Lung (tissue), 12 donors: ENCODE measurements around the gene RBSN. TPM values are rescaled to one million over a fixed set of nuclear protein-coding genes. Genes with fewer than 3 reads are reported as not detected.

ENCODE experiments used
- ATAC-seq: fragments of 200-7000 bp; cut with Tn5 transposase; one replicate; pipeline ENCODE4 v1.9.1; 2020; ENCODE audit warnings: moderate number of reproducible peaks; ENCODE audit not compliant: insufficient read depth, low FRiP score
- DNase-seq, 3 donors: peaks; one replicate each; pipeline ENCODE4 v3.0.0-alpha.2; 2013 to 2017
- H3K27ac ChIP-seq, 2 donors: one replicate each; pipeline ENCODE4 v1.5.1; 2013; ENCODE audit warnings: mild to moderate bottlenecking in 2 of 2, moderate library complexity in 2 of 2, control low read depth in 1 of 2, inconsistent platforms in 1 of 2, low read depth in 1 of 2, low read length in 1 of 2
- H3K27me3 ChIP-seq, 3 donors: one replicate each; pipeline ENCODE4 v1.5.1; 2013; ENCODE audit warnings: low read length in 2 of 3; ENCODE audit not compliant: control insufficient read depth in 3 of 3, insufficient read depth in 3 of 3
- H3K36me3 ChIP-seq, 4 donors: one replicate each; pipeline ENCODE4 v1.5.1; 2013; ENCODE audit warnings: low read length in 4 of 4, mild to moderate bottlenecking in 1 of 4, moderate library complexity in 1 of 4; ENCODE audit not compliant: control insufficient read depth in 4 of 4, insufficient read depth in 4 of 4
- H3K4me1 ChIP-seq, 5 donors: one replicate each; pipeline ENCODE4 v1.5.1; 2013; ENCODE audit warnings: low read length in 5 of 5, mild to moderate bottlenecking in 2 of 5, moderate library complexity in 1 of 5; ENCODE audit not compliant: control insufficient read depth in 5 of 5, insufficient read depth in 5 of 5
- H3K4me3 ChIP-seq: one replicate; pipeline ENCODE4 v1.5.1; 2013; ENCODE audit warnings: mild to moderate bottlenecking, control low read depth, moderate library complexity
- H3K9ac ChIP-seq, 2 donors: one replicate each; pipeline ENCODE4 v1.5.1; 2013; ENCODE audit warnings: low read length in 2 of 2, control low read depth in 1 of 2; ENCODE audit not compliant: insufficient read depth in 1 of 2
- H3K9me3 ChIP-seq, 4 donors: one replicate each; pipeline ENCODE4 v1.5.1; 2013; ENCODE audit warnings: low read length in 3 of 4, mild to moderate bottlenecking in 1 of 4, moderate library complexity in 1 of 4; ENCODE audit not compliant: control insufficient read depth in 4 of 4, insufficient read depth in 3 of 4
- CTCF ChIP-seq: IDR thresholded peaks from 2 replicates; pipeline ENCODE4 v1.5.1; 2012; ENCODE audit warnings: mild to moderate bottlenecking; ENCODE audit errors: control extremely low read depth, extremely low read depth
- WGBS, 2 donors: extraction: QIAGEN DNeasy Blood & Tissue Kit; methylation state at CpG; one replicate each; pipeline ENCODE4 v1.1.7; 2013; 5-methylcytosine and 5-hydroxymethylcytosine counted together
- polyA plus RNA-seq, 2 donors: library from polyadenylated mRNA; stranded (reverse); fragments of 200-250 nt; gene quantifications; one replicate each; pipeline ENCODE4 v1.2.1, GENCODE V29; 2013
- total RNA-seq, 2 donors: library from RNA; depleted of rRNA in 1 of 2; stranded (reverse); fragments of >200 nt in 1 of 2; gene quantifications; one replicate each; pipeline ENCODE4 v1.2.1, GENCODE V29; 2014 to 2021
- donor health status: control.
- donor health status: control.
- donor health status: Bipolar disorder and iron deficiency.
- donor health status: healthy.
- donor health status: DM: yes; HTN: yes; CAD: no.

Gene RBSN
- total and polyA plus RNA-seq, 4 donors: 7.9 to 33.8 (median 17.4) TPM

DNA sequence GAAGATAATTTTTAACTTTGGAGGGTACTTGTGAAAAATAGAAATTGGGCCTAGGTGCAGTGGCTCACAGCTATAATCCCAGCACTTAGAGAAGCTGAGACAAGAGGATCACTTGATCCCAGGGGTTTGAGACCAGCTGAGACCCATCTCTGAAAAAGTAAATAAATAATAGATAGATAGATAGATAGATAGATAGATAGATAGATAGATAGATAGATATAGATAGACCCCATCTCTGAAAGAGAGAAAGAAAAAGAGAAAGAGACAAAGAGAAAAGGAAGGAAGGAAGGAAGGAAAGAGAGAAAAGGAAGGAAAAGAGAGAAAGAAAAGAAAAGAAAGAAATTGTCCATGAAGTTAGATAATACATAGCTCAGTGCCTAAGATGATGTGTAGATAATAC is 69.3 kb downstream of the RBSN start:
- ATAC-seq: no peak
- TF ChIP-seq CTCF: no peak
- peaks cover 0 to 1% (median 0%) of the 10 kb centered on the region in 5 donors for H3K4me1 ChIP-seq
- H3K9ac ChIP-seq: no peak overlapping the region
- H3K27ac ChIP-seq: no peak overlapping the region
- no peaks in the 10 kb centered on the region for H3K9me3 ChIP-seq
- no peak for DNase-seq
- H3K27me3 ChIP-seq: no peaks in the 10 kb centered on the region
- H3K4me3 ChIP-seq: no peak overlapping the region
- peaks cover 24 to 56% (median 48%) of the 10 kb centered on the region in 4 donors for H3K36me3 ChIP-seq

DNA sequence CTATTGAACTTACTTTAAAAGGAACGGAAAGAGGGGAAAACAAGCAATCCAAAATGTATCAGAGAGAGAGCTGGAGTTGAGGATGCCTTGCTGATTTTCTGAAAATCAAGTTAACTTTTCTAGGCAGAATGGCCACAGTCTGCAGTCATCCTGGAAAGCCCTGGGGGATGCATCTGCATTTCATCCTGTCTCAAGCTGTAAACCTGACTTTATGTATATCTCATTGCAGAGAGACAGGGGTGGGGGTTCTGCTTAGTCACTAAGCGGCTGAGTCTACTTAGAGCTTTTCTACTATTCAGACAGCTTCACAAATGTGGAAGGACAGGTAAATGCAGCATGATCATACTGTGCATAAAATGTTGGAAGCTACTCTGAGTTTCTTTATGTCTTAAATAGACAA is 75.2 kb downstream of the RBSN start:
- Histone ChIP-seq H3K9me3 (no peaks in the 10 kb centered on the region), H3K36me3 (peaks cover 45 to 51% (median 46%) of the 10 kb centered on the region in 4 donors), H3K4me3 (no peak overlapping the region), H3K4me1 (peaks cover 0 to 1% (median 0%) of the 10 kb centered on the region in 5 donors), H3K27me3 (no peaks in the 10 kb centered on the region), H3K27ac (no peak overlapping the region), H3K9ac (no peak overlapping the region)
- ATAC-seq (no peak), DNase-seq (no peak)
- 94 to 95% methylated on average over 2 of the region's 2 CpGs for WGBS, 2 donors
- no peak for TF ChIP-seq CTCF

DNA sequence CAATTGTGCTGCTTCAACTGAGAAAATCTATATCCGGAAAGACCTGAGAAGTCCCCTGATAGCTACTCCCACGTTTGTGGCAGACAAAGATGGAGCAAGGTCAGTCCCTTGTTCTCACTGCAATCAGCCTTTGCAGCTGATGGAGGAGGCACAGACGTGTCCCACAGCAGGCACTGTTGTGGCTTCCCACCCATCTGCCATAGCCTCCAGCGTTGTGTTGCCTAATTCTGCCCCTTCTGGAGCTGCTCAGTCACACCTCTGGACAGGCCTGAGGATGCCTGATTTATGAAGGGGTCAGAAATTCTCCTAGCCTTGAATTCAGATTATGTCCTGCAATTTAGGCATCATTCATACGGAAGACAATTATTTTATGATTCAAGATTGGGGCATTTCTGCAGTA is 75.7 kb downstream of the RBSN start:
- 74 to 76% methylated on average over 5 of the region's 5 CpGs for WGBS, 2 donors
- no peak for ATAC-seq
- H3K36me3 ChIP-seq: peaks cover 43 to 47% (median 44%) of the 10 kb centered on the region in 4 donors

More for the DNA sequence above, 75.7 kb downstream of the RBSN start:
- H3K27ac ChIP-seq: no peak overlapping the region
- TF ChIP-seq CTCF: no peak
- H3K27me3 ChIP-seq: no peaks in the 10 kb centered on the region
- H3K4me3 ChIP-seq: no peak overlapping the region
- no peak for DNase-seq
- H3K9ac ChIP-seq: no peak overlapping the region
- H3K4me1 ChIP-seq: peaks cover 0 to 1% (median 0%) of the 10 kb centered on the region in 5 donors
- no peaks in the 10 kb centered on the region for H3K9me3 ChIP-seq

Other genes starting within 250 kb of the RBSN start
- 10 to 100 TPM; 39.3 to 71.0 TPM for gene NR2C2, start 151.6 kb downstream of the RBSN start, total RNA-seq
- 10 to 100 TPM in 1 of 2 donors, 1 to 10 TPM in 1; 9.2 to 10.4 TPM for gene NR2C2, start 151.6 kb downstream of the RBSN start, polyA plus RNA-seq
- 10 to 100 TPM; 19.9 to 66.1 TPM for gene MRPS25, start 33.8 kb downstream of the RBSN start, total RNA-seq
- 10 to 100 TPM; 48.8 to 71.5 TPM for gene MRPS25, start 33.8 kb downstream of the RBSN start, polyA plus RNA-seq
- 10 to 100 TPM; 42.5 to 97.1 TPM for gene CAPN7, start 107.1 kb upstream of the RBSN start, total RNA-seq
- 10 to 100 TPM; 14.4 to 15.8 TPM for gene CAPN7, start 107.1 kb upstream of the RBSN start, polyA plus RNA-seq
- 10 to 100 TPM; 76.2 to 76.6 TPM for gene SH3BP5, start 233.4 kb upstream of the RBSN start, total RNA-seq
- 10 to 100 TPM; 50.3 to 58.4 TPM for gene SH3BP5, start 233.4 kb upstream of the RBSN start, polyA plus RNA-seq